GM10847 (cell line): ENCODE data around the gene CHURC1.

ENCODE experiments used
- POLR2A ChIP-seq: IDR thresholded peaks from 2 replicates; pipeline ENCODE4 v1.6.1; 2011; ENCODE audit not compliant: insufficient read length; ENCODE audit errors: extremely low read depth

CHURC1 gene

DNA sequence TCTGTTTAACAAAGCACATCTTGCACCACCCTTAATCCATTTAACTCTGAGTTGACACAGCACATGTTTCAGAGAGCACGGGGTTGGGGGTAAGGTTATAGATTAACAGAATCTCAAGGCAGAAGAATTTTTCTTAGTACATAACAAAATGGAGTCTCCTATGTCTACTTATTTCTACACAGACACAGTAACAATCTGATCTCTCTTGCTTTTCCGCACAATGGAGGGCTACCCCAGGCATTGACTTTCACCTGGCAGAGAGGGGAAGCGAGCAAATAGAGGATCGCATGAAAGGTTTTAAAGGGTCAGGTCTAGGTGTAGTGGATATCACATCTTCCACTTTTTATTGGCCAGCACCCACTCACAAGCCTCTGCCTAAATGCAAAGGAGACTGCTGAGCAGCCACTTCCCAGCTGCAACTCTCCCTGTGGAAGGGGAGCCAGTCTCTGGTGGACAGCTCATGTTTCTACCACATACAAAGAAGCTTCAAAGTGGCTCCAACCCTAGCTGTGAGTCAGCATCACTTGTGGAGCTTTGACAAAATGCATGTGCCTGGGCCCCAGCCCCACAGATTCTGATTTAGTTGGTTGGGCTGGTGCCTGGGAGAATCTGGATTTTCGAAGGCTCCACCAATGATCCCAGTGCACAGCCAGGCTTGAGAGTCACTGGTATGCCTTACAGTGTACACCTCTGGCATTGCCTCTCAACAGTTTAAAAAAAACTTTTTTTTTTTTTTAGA lies 65.2 kb downstream of the CHURC1 start:
- no peak for TF ChIP-seq POLR2A

DNA sequence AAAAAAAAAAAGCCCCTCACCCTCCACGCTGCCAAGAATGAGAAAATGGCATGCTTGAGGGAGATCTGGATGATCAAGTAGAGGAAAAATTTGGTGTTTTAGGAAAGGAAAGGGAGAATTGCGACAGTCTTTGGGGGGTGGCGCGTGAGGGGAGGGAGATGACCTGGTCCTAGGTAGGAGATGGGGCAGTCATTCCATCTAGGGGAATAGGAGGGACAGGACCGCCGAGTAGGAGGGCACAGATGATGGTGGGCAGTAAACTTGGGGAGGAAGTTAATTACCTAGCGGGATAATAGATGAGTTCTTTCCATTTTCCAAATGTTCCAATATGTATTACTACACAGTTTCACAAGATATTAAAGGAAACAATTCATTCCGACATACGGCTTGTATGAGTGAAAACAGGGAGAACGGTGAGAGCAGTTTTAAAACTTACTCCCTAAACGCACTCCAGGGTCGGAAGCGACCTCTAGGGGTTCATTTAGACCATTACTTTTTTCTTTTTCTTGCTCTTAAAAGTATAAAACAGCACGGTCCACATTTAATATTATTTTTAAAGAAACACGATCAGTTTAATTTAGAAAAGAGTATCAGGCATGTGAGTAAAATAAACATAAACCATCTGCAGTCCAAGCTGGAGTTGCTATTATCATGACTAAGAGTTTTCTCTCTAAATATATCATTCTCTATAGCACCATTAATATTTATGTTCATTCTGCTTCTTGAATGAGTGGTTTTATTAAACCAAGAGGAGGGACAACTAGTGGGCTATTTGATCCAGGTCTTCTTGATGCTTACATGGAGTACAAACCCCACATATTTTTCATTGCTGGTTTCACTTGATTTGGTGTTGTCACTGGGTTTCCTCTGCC lies 69.4 kb downstream of the CHURC1 start:
- no peak for TF ChIP-seq POLR2A
